Measurements from ENCODE around the gene IFITM10. TPM values are rescaled to one million over a fixed set of nuclear protein-coding genes. Genes with fewer than 3 reads are reported as not detected.

The IFITM10 gene
- total RNA-seq, 1 donor, result 2.2 TPM

DNA sequence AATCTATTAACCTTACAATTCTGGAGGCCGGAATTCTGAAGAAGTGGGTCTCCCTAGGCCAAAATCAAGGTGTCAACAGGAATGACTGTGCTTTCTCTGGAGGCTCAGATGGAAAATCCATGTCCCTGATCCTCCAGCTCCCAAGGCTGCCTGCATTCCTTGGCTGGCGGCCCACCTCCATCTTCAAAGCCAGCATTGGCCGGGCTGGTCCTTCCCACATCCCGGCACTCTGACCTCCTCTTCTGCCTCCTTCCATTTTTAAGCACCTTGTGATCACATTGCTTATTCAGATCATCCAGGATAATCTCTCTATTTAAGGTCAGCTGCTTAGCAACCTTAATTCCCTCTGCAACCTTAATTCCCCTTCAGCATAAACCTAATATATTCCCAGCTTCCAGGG, 36.1 kb upstream of the IFITM10 start:
- no peak overlapping the region for H3K4me3 ChIP-seq (ENCODE audit: low read depth, low read length)
- TF ChIP-seq, protein P1, sequence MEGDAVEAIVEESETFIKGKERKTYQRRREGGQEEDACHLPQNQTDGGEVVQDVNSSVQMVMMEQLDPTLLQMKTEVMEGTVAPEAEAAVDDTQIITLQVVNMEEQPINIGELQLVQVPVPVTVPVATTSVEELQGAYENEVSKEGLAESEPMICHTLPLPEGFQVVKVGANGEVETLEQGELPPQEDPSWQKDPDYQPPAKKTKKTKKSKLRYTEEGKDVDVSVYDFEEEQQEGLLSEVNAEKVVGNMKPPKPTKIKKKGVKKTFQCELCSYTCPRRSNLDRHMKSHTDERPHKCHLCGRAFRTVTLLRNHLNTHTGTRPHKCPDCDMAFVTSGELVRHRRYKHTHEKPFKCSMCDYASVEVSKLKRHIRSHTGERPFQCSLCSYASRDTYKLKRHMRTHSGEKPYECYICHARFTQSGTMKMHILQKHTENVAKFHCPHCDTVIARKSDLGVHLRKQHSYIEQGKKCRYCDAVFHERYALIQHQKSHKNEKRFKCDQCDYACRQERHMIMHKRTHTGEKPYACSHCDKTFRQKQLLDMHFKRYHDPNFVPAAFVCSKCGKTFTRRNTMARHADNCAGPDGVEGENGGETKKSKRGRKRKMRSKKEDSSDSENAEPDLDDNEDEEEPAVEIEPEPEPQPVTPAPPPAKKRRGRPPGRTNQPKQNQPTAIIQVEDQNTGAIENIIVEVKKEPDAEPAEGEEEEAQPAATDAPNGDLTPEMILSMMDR (IDR thresholded peaks at IDR 0.05; ENCODE audit: insufficient read depth, low read length), result no peak
- no peak for DNase-seq (ENCODE audit: low read depth)

DNA sequence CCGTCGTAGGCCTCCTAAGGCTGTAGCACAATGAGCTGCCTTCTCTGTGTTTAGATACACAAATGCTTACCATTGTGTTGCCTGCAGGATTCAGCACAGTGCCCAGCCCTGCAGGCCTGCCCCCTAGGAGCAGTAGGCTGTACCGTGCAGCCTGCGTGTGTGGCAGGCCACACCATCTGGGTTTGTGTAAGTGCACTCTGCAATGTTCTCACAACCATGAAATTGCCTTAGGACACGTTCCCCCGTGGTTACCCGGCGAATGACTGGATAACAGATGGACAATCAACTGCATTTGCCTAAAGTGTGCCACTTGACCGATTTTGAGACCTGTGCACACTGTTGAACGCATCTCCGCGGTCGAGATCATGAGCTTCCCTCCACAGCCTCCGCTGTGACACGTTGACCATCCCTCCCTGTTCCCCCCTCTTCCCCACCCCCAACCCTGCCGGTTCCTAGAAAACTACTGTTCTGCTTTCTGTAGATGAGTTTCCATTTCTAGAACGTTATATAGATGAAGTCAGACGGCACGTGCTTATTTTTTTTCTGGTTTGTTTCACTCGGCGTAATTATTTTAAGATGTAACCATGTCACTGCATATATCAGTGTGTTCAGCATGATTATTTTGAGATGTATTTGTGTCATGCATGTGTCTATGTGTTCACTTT, 35.5 kb upstream of the IFITM10 start:
- TF ChIP-seq, protein P1 (IDR thresholded peaks at IDR 0.05; ENCODE audit: insufficient read depth, low read length), result no peak
- no peak overlapping the region for H3K4me3 ChIP-seq (ENCODE audit: low read depth, low read length)
- no peak for DNase-seq (ENCODE audit: low read depth)

DNA sequence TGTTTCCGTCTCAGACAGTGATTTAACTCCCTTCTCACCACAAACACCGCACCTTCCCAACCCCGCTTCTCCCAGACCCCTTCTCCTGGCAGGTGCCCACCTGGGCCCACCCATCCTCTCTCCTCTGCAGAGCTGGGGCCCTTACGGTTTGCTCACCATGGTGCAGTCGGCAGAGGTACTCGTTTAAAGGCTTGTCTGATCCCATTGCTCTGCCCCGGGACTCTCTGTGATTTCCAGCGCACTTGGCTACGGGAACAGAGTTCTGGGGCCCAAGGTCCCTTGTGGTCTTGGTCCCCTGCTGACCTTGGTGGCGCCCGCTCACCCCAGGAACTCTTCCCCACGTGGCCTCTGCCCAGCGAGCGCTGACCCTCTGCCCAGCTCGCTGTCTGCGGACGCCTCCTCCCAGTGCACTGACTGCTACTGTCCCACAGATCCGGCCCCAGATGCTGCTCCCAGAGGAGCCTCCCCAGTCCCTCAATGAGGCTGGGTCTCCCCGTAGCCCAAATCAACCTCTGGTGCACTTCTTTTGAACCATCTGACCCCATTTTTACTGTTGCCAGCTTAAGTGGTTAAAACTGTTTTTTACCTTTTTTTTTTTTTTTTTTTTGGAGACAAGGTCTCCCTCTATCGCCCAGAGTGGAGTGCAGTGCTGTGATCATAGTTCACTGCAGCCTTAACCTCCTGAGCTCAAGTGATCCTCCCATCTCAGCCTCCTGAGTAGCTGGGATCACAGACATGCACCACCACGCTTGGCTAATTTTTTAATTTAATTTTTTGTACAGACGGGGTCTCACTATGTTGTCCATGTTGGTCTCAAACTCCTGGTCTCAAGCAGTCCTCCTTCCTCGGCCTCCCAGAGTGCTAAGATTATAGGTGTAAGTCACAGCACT, 34.6 kb upstream of the IFITM10 start:
- no peak for DNase-seq (ENCODE audit: low read depth)
- H3K4me3 ChIP-seq (ENCODE audit: low read depth, low read length), result no peak overlapping the region
- TF ChIP-seq, protein P1 (IDR thresholded peaks at IDR 0.05; ENCODE audit: insufficient read depth, low read length), result no peak

DNA sequence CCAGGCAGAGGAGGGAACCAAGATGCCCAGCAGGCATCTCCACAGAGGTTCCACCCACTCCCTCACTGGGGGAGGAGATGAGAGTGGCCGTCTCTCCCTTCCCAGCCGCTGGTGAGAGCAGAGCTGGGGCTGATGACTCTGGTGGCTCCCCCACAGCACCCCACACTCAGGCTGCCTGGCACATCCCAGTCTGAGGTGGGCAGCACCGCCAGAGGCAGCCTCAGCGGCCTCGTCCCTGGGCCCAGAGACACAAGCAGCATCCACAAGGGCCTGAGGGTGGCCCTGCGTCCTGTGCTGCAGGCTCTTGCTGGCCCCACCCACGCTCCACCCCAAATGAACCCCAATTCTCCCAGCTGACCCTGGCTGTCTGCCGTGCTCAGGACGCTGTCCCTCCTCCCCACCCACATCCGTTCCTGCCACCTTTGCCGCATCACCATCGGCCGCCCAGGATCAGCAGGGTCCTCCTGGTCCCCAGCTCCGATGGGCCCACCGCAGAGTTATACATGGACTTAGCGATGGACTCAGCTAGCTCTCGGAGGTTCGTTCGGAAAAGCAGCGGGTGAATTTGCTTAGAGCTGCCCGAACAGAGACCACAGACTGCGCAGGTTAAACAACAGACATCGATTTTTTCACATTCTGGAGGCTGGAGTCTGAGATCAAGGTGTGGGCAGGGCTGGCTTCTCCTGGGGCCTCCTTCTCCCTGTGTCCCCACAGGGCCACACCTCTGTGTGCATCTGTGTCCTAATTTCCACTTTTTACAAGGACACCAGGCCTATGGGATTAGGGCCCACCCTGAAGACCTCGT, 33.5 kb upstream of the IFITM10 start:
- DNase-seq (ENCODE audit: low read depth), result no peak
- TF ChIP-seq, protein P1 (IDR thresholded peaks at IDR 0.05; ENCODE audit: insufficient read depth, low read length), result no peak
- no peak overlapping the region for H3K4me3 ChIP-seq (ENCODE audit: low read depth, low read length)

DNA sequence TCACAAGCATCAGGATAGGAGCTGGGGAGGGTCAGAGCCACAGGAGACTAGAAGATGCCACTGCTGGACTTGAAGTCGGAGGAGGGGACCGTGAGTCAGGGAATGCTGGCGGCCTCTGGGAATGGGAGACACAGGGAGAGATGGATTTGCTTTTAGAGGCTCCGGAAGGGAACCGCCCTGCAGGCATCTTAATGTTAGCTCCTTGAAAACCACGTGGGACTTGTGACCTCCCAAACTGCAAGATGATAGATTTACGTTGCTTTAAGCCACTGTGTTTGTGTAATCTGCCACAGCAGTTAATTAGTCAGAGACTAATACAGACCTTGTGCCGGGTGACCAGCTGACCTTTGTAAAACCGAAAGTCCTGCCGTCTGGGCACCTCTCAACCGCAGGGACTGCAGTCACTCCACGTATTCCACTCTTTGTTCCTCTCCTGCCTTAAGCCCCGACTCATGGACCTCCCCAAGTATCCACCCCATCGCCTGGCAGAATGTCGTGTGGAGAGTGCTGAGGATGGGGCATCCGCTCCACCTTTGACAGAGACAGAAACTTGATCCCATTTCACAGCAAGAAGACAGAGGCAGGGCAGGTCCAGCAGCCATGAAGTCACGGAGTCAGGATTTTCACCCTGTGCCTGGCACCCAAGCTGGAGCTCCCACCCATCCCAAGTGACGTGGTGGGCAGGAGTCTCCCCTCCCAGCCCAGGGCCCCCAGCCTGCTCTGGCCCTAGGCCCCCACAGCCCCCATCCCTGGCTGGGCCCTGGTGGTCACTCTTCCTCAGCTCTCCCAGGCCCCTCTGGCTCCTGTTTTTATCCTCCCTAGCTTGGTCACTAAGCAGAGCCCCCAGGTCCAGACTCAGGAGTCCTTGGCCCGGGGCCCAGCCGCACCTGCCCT, 32.7 kb upstream of the IFITM10 start:
- TF ChIP-seq, protein P1 (IDR thresholded peaks at IDR 0.05; ENCODE audit: insufficient read depth, low read length), result no peak
- H3K4me3 ChIP-seq (ENCODE audit: low read depth, low read length), result no peak overlapping the region
- peak; percentile 11 for DNase-seq (ENCODE audit: low read depth)

Data from fibroblast of the aortic adventitia (primary cell).